RCC 7860 (cell line): Measurements from ENCODE around the gene SORCS2.
"Not testable (repeated sequence)": the region's sequence is repeated elsewhere in the genome, so short reads cannot be mapped to it uniquely, and the experiment has no call there.

Experiments used
- DNase-seq: peaks from one replicate; pipeline ENCODE4 v3.0.0-alpha.2; 2015; ENCODE audit warnings: low spot score
- FAIRE-seq: peaks from 2 replicates; lab custom pipeline; 2012; peaks lifted over from hg19 to GRCh38; lab: Jason Lieb, UNC

The SORCS2 gene

GRCh38 chr4:7584606-7585159, 392.3 kb downstream of the SORCS2 start:
- FAIRE-seq (no peak), DNase-seq (no peak)

DNA sequence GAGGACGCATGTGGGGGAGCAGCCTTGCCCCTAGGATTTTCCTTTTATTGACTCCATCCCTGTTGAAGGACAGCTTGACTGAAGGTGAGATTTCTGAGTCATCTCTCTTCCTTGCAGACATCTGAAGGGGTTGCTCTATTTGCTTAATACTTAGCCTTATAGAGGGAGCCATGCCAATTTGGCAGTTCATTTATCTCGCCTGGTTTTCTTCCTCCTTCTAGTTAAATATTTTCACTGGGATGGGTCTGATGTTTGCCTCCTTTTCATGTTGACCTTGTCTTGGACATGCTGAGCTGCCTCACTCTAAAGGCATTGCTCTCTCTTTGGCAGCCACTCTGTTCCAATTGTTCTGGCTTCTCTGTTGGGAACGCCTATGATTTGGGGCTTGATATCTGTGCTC, 393.4 kb downstream of the SORCS2 start:
- FAIRE-seq: no peak
- DNase-seq: no peak

DNA sequence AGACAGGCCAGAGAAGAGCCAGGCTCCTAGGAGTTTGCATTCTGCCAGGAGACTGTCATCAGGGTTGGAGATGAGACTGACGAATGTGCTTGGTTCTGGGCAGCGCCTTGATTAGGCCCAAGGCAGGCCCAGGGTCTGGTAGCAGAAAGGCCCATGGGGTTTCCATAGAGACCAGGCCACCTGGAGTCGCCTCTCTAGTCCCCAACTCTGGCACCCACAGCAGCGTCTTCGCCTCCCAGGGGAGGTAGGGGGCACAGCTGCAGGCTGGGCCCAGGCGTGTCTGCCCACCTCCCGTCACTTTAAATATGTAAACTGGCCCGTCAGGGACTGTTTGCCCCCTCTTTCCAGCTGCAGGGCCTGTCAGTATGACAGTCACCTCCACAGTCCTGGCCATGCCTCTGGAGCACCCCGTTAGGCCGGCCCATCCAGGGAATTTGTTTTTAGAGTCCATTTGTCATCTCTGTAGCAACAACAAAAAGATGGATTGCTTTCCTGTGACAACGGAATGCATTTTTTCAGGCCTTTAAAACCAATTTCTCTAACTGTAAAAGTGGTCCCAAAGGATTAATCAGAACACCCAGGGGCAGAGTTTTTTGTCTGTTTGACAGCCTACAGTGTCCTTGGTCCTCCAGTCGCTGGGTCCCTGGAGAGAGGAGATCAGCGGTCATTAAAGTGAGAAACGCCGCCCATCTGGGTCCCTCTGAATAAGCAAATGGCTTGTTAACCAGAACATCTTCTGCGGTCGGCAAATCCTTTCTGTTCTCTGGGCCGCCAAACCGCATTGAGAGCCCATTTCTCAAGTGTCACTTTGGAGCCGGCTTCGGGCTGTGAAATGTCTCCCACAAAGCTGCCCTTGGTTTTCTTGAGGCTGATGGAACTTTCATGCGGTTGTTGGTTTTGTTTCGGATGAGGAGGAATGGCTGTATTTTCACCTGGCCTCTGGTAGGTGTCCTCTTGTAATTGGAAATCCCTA, 395.4 kb downstream of the SORCS2 start:
- no peak for FAIRE-seq
- no peak for DNase-seq

GRCh38 chr4:7590189-7590588, 397.9 kb downstream of the SORCS2 start:
- no peak for DNase-seq

GRCh38 chr4:7590899-7591298, 398.6 kb downstream of the SORCS2 start:
- no peak for FAIRE-seq
- no peak for DNase-seq

More at GRCh38 chr4:7590189-7590588, 397.9 kb downstream of the SORCS2 start:
- no peak for FAIRE-seq

GRCh38 chr4:7591409-7592053, 399.2 kb downstream of the SORCS2 start:
- FAIRE-seq (no peak), DNase-seq (no peak)

DNA sequence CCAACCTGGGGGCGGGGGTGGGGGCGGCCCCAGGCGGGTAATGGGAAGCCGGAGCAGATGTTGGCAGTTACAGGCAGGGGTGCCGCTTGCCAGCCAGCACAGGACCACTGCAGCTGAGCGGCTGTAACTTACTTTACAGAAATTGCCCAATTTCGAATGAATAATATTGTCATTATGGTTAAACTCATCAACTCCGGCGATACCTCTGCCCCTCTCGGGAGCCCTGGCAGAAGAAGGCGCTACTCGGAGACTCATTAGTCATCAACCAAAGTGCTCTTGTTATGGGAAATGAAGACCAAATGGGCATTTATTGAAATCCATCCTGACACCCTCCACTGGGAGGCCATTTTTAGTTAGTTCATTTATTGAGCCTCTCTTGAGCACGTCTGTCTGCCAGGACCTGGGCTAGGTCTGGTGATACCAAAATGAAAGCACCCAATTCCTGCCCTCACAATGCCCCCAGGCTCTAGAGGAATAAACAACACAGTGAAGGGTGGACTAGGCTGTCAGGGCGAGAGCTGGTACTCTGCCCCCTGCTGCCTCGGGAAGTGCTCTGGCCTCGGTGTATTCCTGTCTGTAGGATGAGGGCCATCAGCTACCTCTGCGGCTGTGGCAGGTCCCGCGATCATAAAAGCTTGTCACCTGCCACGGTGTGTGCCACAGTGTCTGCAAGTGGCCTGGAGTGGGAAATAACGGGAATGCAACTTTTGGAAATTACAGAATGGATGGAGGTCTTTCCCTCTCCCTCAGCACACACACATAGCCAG, 401.5 kb downstream of the SORCS2 start:
- DNase-seq (no peak), FAIRE-seq (no peak)

GRCh38 chr4:7595934-7596461, 403.7 kb downstream of the SORCS2 start:
- no peak for DNase-seq
- FAIRE-seq: no peak

DNA sequence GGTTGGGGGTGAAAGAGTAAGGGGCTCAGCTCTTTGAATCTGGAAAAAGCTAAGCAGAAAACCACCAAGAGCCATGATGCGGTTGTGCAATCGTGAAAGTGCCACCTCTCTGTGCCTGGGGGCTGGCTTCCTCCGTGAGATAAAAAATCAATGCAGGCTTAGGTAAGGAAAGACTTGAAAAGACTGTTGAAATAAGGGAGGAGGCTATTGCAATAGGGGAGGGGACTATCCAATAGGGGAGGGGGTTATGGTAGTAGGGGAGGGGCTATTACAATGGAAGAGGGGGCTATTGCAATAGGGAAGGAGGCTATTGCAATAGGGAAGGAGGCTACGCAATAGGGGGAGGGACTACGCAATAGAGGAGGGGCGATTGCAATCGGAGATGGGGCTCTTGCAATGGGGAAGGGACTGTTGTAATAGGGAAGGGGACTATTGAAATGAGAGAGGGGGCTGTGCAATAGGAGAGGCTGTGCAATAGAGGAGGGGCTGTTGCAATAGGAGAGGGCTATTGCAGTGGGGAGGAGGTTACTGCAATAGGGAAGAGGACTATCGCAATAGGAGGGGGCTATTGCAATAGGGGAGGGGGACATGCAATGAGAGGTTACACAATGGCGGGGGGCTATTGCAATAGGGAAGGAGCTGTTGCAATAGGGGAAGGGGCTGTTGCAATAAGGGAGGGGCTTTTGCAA, 404.7 kb downstream of the SORCS2 start:
- FAIRE-seq (no peak), DNase-seq (no peak)

DNA sequence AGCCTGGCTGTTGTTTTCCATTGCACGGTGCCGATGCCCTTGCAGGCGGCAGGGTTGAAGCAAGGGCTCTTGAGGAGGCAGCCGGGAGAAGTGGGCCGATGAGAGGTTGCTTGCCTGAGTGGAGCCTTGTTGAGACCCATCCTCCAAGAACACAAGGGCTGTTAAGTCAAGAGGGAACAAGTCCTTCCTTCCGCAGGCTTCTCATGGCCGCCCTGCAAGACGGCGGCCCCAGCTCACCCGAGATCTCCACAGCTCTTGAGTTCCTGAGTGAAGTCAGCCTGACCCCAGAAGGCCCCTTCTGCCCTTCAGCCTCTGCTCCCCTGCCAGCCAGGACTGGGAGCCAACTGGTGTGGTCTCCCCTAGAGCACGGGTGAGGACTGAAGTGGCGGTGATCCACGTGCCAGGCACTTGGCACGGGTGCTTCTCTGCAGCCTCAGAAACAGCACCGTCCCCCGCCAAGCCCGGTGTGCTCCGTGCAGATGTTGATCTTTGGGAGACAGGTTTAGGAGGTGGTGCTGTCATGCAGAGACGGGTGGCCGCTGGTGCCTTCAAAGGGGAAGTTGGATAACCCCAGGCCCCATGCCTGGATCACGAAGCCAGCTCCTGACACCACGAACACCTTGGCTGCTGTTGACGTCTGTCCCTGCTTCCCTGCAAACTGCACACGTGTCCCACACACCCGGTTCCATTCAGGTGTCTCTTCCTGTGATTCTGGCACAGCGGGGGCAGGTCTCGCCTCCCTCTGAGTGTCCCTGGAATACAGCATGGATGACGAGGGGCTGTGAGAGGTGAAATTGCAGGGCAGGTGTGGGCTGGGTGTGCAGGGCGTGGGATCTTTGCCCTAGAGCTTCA, 406.8 kb downstream of the SORCS2 start:
- no peak for DNase-seq

GRCh38 chr4:7600247-7600646, 407.9 kb downstream of the SORCS2 start:
- no peak for DNase-seq
- no peak for FAIRE-seq

More for the DNA sequence above, 406.8 kb downstream of the SORCS2 start:
- no peak for FAIRE-seq

DNA sequence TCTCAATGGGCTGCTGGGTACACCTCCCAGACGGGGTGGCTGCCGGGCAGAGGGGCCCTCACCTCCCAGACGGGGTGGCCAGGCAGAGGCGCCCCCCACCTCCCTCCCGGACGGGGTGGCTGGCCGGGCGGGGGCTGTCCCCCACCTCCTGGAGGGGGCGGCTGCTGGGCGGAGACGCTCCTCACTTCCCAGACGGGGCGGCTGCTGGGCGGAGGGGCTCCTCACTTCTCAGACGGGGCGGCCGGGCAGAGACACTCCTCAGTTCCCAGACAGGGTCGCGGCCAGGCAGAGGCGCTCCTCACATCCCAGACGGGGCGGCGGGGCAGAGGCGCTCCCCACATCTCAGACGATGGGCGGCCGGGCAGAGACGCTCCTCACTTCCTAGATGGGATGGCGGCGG, 409.8 kb downstream of the SORCS2 start:
- DNase-seq, FAIRE-seq: not testable (repeated sequence)

DNA sequence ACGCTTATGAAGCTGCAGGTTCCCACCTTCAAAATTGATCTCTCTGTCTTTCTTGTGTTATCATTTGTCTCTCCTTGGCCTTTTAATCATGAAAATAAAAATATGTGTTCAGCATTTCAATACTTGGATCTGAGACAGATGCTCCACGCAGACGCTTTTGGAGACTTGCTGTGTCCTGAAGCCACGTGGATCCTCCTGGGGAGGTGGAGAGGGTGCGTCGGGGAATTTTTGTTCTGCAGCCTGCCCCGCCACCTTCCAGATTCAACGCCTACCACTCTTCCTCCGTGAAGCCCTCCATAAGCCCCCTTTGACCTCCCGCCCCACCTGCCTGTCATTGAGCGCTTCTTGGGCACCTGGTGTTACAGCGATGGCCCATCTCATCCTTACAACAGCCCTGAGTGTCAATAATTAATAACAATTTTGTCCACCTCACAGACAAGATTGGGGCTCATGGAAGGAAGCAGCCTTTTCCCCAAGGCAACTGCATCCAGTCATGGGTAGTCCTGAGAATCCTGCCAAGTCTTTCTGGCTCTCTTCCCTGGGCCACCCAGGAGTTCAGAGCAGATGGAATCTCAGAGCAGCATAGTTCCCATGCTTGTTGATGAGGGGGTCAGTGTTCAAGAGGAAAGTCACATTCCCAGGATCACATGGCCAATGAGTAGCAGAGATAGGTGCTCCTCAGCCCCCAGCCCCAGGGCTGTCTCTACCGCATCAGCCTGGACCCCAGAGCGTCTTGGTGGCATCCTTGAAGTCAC, 415.0 kb downstream of the SORCS2 start:
- no peak for FAIRE-seq
- no peak for DNase-seq

GRCh38 chr4:7608046-7608445, 415.7 kb downstream of the SORCS2 start:
- DNase-seq (no peak), FAIRE-seq (no peak)

- FAIRE-seq (no peak), DNase-seq (no peak)
Observed at GRCh38 chr4:7609316-7609715, 417.0 kb downstream of the SORCS2 start.

- FAIRE-seq (no peak), DNase-seq (no peak)
Observed at GRCh38 chr4:7610022-7610670, 417.8 kb downstream of the SORCS2 start.

GRCh38 chr4:7610841-7611240, 418.5 kb downstream of the SORCS2 start:
- FAIRE-seq (no peak), DNase-seq (no peak)

- FAIRE-seq: no peak
- no peak for DNase-seq
Observed at GRCh38 chr4:7612311-7612897, 420.1 kb downstream of the SORCS2 start.
